Measurements from ENCODE around the gene DDX11. TPM values are rescaled to one million over a fixed set of nuclear protein-coding genes. Genes with fewer than 3 reads are reported as not detected.

Gene DDX11
- polyA plus RNA-seq, 3 donors, result 10.5 to 14.6 (median 14.3) TPM

Other genes with a start within 250 kb of the DDX11 start
- 1 to 10 TPM in 1 of 3 donors, under 1 TPM in 2; 0.10 to 1.8 (median 0.89) TPM for gene TSPAN11, start 147.1 kb upstream of the DDX11 start, polyA plus RNA-seq